Activated CD4-positive, alpha-beta T cell treated with anti-CD3 and anti-CD28 coated beads for 4 hours (primary cell): ENCODE results near the gene C22orf15.

Experiments
- DNase-seq, 2 donors: peaks; one replicate each; pipeline ENCODE4 v3.0.0-alpha.2; 2020

C22orf15 gene

DNA sequence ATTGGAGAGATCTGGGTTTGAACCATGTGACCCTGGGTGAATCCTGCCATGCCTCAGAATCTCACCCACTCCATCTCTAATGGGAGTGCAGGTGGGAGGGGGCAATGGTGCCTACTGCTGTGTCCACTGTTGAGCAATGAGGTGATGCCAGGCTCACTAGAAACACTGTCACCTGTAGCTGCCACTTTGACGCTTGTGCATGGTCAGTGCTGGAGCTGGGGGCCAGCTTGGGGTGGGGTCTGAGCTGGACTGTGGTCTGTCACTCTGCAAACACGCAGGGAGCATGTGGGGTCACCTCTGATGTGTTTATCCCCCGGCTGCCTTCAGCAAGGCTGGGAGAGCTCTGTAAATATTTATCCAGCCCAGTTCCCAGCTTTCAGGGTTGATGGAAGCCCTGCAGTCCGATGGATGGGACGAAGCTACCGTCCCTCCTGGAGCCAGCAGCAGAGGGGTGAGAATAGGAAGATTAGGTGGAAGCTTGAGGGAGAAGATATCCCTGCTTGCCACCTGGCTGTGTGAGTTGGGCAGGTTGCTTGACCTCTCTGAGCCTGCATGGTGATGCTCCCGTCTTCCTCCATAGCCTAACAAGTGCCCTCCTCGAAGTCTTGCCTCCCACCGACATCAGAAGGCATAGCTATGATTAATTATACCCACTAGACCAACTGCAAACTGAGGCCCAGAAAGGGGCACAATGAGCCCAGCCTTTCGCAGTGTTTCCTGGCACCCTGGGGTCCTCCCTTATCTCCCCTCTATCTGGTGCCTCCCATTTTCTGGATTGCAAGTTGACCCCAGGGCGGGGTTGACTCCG is 11.5 kb downstream of the C22orf15 start:
- DNase-seq: no peak

DNA sequence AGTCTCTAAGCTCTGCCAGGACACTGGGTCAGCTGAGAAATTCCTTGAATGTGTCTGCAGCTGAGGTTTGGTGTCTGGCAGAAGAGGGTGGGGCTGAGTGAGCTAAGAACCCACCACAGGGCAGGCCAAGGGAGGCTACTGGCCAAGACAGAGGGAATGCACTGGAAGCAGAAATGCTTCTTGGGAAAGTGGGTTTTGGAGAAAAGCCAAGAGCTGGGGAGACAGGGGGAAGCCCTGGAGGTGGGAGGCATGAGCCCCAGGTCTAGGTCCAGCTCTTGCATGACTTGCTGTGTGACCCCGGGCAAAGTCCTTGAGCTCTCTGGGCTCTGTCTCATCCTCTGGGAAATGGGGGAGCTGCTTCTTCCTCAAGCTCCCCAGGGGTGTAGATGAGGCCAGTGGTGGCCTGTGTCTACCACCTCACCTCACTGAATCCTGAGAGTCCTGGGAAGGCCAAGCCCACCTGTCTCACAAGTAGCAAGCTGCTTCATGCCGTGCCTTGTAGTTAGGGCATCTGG is 12.2 kb downstream of the C22orf15 start:
- DNase-seq: no peak

DNA sequence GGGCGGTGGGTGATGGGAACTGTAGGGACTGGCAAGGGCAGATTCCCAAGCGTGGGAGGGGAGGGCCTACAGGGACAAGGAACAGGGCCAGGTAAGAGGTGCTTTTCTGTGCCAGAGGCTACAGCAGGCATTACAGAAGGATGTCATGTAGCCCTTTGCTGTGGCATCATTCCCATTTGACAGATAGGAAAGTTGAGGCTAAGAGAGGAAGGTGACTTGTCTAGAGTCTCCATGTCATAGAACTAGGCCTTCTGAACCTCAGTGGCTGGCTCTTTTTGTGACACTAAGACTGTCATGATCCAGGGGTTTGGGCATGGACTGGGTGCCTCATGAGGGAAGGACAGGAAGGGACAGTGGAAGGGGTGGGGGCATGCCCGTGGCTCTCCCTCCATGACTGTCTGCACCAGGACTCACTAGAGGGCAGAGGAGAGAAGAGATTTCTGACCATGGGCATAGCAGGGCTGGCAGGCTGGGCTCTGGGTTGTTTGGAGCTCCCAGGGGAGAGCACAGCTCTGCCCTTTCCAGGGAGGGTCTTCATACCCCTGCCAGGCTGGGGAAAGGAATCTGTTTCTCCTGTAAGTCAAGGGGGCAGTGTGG is 13.1 kb downstream of the C22orf15 start:
- no peak for DNase-seq

DNA sequence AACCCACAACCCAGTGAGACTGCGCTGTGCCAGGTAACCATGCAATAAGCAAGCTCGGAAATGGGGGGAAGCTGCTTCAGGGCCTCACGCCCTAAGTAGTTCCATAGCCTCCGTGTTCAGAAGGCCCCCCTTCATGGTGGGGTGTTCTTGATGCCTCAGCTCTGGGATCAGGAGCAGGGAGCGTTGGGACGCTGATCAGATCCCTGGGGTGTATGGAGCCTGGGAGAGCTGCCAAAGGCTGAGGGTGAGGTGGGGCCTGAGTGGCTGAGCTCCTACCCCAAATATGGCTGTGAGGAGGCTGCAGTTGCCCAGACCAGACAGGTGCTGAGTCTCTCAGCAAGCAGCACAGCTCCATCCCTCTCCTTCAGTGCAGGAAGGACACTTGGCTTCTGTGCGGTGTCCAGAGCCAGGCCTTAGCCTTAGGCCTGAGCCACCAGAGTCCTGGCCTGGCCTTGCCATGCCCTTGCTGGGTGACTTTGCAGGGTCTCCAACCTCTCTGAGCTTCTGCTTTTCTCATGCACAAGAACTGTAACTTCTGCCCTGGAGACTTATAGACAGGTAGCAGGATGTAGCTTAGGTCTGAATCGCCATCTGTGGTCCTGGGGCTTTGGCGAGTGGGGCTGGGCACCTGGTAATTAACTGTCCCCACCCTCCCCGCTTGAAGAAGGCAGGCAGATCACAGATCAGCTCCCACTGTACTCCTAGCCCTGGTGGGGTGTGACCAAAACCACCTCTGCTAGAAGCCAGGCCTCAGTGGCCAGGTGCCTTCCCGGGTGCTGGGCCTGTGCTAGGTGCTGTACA is 15.2 kb downstream of the C22orf15 start:
- no peak for DNase-seq

DNA sequence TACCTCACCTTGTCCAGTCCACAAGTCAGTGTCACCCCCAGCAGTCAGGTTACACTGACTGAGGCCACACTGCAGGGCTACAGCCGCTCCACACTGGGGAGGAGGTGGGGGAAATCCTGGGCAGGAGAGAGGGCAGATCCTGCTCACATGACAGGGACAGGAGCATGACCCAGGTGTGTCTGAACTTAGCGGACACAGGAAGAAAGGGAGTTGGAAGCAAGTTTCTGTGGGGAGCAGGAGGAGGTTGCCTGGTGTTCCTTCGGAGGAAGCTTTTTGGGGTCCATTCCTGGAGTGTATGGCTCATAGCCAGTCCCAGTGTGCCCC is 15.7 kb downstream of the C22orf15 start:
- DNase-seq: no peak

DNA sequence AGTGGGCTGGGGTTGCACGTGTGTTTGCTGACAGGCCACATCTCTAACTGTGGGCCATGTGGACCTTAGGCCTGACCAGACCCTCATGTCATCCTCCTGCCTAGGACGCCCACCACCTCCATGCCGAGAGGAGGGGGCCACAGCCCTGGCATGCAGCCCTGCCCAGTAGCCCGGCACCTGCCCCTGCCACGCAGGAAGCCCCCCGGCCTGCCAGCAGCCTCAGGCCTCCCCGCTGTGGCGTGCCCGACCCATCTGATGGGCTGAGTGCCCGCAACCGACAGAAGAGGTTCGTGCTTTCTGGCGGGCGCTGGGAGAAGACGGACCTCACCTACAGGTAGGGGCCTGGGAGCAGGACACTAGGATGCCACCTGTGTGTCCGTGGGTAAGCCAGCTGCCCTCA is 16.3 kb downstream of the C22orf15 start:
- no peak for DNase-seq

DNA sequence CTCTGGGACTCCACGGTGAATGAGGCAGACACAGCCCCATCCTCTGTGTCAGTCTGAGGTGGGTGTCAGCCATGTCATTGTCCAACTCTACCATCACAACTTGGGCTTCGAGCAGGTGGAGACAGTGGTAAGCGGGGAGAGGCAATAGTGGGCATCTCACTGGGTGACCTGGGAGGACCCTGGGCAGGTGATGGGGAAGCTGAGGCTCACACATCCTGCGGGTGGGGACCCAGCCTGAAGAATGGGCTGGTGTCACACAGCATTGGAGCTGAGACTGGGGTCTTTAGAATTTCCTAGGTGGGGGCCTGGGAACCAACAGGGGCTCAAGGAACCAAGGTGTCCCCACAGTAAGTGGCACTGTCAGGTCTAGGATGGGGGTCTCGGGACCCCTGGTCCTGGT is 16.9 kb downstream of the C22orf15 start:
- DNase-seq: no peak

DNA sequence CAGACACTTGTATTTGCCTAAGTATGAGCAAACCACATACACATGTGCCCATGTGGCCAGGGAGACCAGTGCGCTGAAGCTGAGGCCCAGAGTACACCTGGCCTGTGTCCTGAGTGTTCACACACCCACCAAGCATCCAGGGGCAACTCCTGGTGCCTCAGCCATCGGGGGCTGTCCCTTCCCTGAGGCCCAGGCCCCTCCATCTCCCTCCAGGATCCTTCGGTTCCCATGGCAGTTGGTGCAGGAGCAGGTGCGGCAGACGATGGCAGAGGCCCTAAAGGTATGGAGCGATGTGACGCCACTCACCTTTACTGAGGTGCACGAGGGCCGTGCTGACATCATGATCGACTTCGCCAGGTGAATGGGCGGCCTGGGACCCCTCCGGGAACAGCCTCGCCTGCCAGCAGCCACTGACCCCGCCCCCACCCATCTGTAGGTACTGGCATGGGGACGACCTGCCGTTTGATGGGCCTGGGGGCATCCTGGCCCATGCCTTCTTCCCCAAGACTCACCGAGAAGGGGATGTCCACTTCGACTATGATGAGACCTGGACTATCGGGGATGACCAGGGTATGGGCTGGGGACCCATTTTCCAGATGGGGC is 17.5 kb downstream of the C22orf15 start:
- DNase-seq: no peak

DNA sequence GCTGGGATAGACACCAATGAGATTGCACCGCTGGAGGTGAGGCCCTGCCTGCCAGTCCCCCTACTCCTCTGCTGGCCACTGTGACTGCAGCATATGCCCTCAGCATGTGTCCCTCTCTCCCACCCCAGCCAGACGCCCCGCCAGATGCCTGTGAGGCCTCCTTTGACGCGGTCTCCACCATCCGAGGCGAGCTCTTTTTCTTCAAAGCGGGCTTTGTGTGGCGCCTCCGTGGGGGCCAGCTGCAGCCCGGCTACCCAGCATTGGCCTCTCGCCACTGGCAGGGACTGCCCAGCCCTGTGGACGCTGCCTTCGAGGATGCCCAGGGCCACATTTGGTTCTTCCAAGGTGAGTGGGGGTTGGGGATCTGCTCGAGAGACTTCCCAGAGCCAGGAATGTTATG is 18.3 kb downstream of the C22orf15 start:
- no peak for DNase-seq

DNA sequence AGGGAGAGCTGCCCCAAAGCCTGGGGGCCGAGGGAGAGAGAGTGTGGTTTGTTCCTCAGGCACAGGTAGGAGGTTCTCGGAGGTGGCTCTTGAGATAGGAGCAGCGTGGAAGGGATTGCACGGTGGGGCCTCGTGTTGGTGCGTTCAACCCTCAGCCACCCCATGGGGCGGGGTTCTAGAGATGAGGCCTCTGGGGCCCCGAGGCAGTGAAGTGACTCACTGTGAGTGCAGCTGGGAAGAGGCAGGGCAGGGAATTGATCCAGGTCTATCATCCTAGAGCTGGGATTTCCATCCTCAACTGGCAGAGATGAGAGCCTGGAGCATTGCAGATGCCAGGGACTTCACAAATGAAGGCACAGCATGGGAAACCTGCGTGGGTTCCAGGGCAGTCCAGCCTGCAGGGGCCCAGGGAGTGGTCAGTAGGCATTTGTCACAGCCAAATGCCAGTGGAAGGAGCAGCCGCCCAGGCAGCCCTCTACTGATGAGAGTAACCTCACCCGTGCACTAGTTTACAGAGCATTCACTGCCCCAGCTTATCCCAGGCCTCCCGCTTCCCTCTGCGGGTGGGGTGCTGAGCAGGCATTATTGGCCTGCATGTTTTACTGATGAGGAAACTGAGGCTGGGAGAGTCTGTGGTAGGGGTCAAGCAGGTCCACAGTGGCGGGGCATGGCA is 18.9 kb downstream of the C22orf15 start:
- DNase-seq: no peak

DNA sequence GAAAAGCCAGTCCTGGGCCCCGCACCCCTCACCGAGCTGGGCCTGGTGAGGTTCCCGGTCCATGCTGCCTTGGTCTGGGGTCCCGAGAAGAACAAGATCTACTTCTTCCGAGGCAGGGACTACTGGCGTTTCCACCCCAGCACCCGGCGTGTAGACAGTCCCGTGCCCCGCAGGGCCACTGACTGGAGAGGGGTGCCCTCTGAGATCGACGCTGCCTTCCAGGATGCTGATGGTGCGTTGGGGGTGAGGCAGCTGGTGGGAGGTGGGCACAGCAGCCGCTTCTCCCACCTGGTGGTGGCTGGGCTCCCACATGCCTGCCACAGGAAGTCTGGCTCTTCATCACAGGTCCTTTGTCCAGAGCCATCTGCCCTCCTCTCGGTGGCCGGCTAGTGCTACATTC is 19.5 kb downstream of the C22orf15 start:
- no peak for DNase-seq

DNA sequence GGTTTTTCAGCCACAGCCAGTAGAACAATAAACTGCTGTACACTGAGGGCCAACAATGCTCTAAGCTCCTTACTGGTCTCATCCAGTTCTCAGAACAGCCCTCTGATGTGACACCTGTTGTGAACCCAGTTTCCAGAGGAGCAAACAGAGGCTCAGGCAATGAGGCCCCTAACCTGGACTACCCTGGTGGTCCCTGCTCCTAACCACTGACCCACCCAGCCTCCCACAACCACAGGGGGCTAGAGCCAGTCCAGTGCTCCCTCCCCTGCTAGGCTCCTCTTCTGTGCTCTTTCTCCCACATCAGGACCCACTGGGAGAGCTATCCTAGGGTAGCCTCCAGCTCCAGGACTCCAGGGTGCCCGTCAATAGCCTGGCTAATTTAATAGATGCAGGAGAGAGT is 19.9 kb downstream of the C22orf15 start:
- DNase-seq: no peak

DNA sequence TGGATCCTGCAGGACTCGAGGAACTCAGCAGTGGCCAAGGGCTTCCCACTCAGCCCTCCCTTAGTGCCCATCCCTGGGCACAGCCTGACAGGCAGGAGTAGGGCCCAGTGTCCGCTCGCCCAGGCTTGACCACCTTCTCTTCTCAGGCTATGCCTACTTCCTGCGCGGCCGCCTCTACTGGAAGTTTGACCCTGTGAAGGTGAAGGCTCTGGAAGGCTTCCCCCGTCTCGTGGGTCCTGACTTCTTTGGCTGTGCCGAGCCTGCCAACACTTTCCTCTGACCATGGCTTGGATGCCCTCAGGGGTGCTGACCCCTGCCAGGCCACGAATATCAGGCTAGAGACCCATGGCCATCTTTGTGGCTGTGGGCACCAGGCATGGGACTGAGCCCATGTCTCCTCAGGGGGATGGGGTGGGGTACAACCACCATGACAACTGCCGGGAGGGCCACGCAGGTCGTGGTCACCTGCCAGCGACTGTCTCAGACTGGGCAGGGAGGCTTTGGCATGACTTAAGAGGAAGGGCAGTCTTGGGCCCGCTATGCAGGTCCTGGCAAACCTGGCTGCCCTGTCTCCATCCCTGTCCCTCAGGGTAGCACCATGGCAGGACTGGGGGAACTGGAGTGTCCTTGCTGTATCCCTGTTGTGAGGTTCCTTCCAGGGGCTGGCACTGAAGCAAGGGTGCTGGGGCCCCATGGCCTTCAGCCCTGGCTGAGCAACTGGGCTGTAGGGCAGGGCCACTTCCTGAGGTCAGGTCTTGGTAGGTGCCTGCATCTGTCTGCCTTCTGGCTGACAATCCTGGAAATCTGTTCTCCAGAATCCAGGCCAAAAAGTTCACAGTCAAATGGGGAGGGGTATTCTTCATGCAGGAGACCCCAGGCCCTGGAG is 20.7 kb downstream of the C22orf15 start:
- no peak for DNase-seq

DNA sequence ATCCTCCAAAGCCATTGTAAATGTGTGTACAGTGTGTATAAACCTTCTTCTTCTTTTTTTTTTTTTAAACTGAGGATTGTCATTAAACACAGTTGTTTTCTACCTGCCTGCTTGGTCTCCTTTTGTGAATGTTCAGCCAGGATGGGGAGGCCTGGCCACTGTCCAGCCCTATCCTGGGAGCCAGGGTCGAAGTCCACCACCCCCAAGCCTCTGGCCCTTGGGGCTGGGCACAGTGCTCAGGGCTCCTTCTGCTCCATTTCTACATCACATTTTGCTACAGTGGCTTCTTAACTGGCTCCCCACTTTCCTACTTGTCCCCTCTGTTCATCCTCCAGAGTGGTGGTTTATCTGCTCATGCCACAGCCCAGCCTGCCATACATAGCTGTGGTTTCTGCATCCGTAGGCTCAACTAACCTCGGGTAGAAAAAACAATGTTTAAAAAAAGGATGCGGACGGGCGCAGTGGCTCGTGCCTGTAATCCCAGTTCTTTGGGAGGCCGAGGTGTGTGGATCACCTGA is 21.5 kb downstream of the C22orf15 start:
- DNase-seq: no peak

DNA sequence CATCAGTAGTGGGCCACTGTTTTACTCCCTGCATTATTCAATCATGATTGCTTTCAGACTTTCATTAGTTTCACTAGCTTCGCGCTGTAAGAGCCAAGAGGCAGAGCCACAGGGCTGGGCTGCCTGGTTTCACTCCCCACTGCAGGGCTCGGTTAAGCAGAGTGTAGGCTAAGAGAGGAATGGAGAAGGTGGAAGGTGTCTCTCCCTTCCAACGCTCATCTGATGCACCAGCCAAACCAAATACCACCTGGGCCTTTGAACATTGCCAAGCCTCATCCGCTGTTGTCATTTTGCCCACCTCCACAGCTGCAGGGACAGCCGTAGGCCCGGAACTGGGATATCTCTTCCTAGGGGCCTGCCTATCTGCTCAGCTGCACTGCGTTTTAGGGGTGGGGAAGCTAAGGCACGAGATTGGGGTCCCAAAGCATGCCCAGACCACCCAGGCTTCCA is 23.5 kb downstream of the C22orf15 start:
- DNase-seq: no peak

DNA sequence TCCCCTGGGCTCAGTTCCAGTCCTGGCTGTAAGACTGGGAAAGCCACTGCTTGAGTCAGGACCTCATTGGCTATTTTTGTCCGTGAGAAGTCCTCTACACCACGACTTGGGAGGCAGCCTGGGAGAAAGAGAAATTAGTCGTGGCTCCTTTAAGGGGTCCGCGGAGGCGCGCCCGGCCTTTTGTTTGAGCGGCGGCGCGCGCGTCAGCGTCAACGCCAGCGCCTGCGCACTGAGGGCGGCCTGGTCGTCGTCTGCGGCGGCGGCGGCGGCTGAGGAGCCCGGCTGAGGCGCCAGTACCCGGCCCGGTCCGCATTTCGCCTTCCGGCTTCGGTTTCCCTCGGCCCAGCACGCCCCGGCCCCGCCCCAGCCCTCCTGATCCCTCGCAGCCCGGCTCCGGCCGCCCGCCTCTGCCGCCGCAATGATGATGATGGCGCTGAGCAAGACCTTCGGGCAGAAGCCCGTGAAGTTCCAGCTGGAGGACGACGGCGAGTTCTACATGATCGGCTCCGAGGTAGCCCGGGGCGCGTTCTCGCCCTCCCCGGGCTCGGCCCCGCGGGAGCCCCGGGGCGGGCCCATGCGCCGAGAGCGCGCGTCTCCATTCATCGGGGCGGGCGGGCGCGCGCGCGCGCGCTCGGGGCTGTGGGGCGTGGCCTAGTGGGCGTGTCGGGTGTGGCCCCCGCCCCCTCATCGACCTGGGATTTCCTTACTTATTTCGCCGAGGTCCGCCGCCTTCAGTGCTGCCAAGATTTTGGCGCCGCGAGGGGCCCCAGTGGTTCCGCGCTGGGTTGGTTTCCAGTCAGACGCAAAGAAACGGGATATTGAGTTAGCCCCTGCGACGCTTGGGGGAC is 24.2 kb downstream of the C22orf15 start, which contains the start of gene SMARCB1:
SMARCB1 (plus strand) TSS at position 215 of the 848 bp plus-strand sequence; CDS start at position 419, 204 bp downstream.
- DNase-seq: peak; percentile 89 to 90

DNA sequence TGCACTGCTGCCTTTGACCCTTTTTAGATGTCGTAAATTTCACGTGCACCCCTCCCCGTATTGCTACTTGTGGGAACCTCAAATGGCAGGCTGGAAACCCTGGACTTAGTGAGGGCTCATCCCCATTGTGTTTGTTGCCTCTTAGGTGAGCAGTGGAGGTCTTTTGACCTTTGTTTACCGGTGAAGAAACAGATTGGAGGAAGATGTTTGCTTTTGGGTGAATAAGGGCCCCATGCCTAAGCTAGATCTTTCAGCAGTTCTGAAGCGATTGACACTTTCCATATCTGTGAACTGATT is 24.8 kb downstream of the C22orf15 start:
- no peak for DNase-seq

DNA sequence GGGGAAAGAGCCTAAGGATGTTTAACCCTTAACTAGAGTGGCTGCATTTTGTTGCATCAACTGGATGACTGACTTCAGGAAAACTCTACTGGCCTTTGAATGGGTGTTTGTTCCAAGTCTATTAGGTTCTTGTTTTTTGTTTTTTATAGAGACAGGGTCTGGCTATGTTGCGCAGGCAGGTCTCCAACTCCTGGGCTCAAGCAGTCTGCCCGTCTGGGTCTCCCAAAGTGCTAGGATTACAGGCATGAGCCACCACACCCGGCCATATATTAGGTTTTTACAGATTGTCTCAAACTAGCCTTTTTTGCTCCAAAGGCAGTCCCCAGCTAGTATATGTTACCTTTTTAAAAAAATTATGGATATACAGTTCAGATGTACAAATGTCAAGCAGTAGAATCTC is 25.1 kb downstream of the C22orf15 start:
- no peak for DNase-seq

DNA sequence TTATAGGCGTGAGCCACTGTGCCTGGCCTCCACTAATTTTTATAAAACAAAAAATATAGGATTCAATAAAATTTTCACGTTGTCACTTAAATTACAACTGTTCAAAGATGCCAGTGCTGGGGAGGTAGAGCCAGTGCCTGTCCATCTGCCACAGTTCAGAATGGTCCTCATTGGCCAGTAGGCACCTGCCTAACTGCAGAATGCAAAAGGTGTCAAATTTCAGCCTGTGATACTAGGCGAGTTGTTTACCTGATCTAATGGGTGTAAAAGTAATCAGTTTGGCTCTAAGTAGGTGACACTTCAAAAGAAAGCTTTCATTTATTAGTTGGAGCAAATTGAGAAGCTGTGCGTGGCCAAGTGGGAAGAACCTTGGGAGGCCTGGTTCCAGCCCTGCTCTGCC is 26.3 kb downstream of the C22orf15 start:
- no peak for DNase-seq

DNA sequence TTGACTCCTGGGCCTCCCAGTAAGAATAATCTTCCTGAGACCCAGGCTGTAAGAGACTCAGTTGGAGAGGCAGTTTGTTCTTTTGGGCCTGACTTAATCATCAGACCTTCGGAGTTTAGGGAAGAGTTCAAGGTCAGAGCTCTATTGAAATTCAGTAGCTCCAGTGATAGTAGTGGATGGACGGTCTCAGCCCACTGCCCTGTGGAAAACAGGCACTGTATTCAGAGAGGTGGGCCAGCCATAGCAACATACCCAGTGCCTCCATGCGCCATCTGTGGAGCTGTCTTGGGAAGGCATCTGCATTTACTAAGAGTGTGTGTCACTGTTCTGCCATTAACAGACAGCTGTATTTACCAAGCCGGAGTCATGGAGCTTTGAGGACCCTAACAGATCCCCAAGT is 26.8 kb downstream of the C22orf15 start:
- no peak for DNase-seq
